Thyroid gland (tissue), 4 donors: ENCODE results near the gene GPC5. TPM values are rescaled to one million over a fixed set of nuclear protein-coding genes. Genes with fewer than 3 reads are reported as not detected.

Experiments used
- DNase-seq, 2 donors: peaks; one replicate each; pipeline ENCODE4 v3.0.0-alpha.2; 2019
- H3K27ac ChIP-seq, 3 donors: fragments of 200-600 bp; sonication (generic); 1 replicate in 2 of 3; 2 replicates in 1 of 3; pipeline ENCODE4 v1.5.1; 2016 to 2019; ENCODE audit warnings: mild to moderate bottlenecking in 1 of 3, moderate library complexity in 1 of 3
- H3K27me3 ChIP-seq: fragments of 200-600 bp; sonication (generic); one replicate; pipeline ENCODE4 v1.5.1; 2019
- H3K36me3 ChIP-seq, 2 donors: fragments of 200-600 bp; sonication (generic); one replicate each; pipeline ENCODE4 v1.5.1; 2016 to 2019
- H3K4me1 ChIP-seq, 2 donors: fragments of 200-600 bp; sonication (generic); one replicate each; pipeline ENCODE4 v1.5.1; 2017 to 2019
- H3K4me3 ChIP-seq, 3 donors: fragments of 200-600 bp; sonication (generic); replicated peaks in 1 of 3; 1 replicate in 2 of 3; 2 replicates in 1 of 3; pipeline ENCODE4 v1.5.1; 2016; ENCODE audit warnings: mild to moderate bottlenecking in 1 of 3
- H3K9me3 ChIP-seq: fragments of 200-600 bp; sonication (generic); one replicate; pipeline ENCODE4 v1.5.1; 2017
- CTCF ChIP-seq, 6 experiments: fragments of 200-600 bp in 3 of 6; fragments of 450-650 bp in 3 of 6; sonication (generic) in 3 of 6; IDR thresholded peaks; one replicate each; pipeline ENCODE4 v1.5.1; 2016 to 2019; ENCODE audit warnings: antibody characterized with exemption in 6 of 6, mild to moderate bottlenecking in 2 of 6, inconsistent platforms in 1 of 6, moderate library complexity in 1 of 6
- POLR2A ChIP-seq, 2 donors: fragments of 450-650 bp; IDR thresholded peaks; one replicate each; pipeline ENCODE4 v1.6.1; 2017; ENCODE audit warnings: antibody characterized with exemption in 2 of 2, mild to moderate bottlenecking in 2 of 2, moderate library complexity in 1 of 2
- WGBS, 2 donors: methylation state at CpG; one replicate each; pipeline ENCODE4 v1.1.5; 2017; 5-methylcytosine and 5-hydroxymethylcytosine counted together
- intact Hi-C: fragments of 100-400 bp; cut with DNase I; formaldehyde crosslinking; loops from one replicate; pipeline ENCODE4 v1.15.1; 2023
- total RNA-seq, 4 donors: library from RNA; depleted of rRNA; stranded (reverse); fragments of >200 nt; gene quantifications; one replicate each; pipeline ENCODE4 v1.2.3, GENCODE V29; 2016

GPC5 gene
- total RNA-seq, 4 donors from 2014 or later: 0.67 to 2.3 (median 1.3) TPM

- no peaks in the 10 kb centered on the region for H3K9me3 ChIP-seq
- H3K4me3 ChIP-seq: no peak overlapping the region
- H3K36me3 ChIP-seq: no peaks in the 10 kb centered on the region
- TF ChIP-seq CTCF (IDR thresholded peaks at IDR 0.05) (no peak), POLR2A (IDR thresholded peaks at IDR 0.05) (no peak)
- no peak overlapping the region for H3K27ac ChIP-seq
- H3K4me1 ChIP-seq: no peaks in the 10 kb centered on the region
- DNase-seq: no peak
- intact Hi-C loops: no loop called here
- H3K27me3 ChIP-seq: no peaks in the 10 kb centered on the region
Observed at GRCh38 chr13:92028695-92029094, 630.3 kb downstream of the GPC5 start.

GRCh38 chr13:92029641-92030040 is 631.2 kb downstream of the GPC5 start:
- H3K9me3 ChIP-seq: no peaks in the 10 kb centered on the region
- no peak overlapping the region for H3K4me3 ChIP-seq
- H3K27me3 ChIP-seq: no peaks in the 10 kb centered on the region
- TF ChIP-seq POLR2A (IDR thresholded peaks at IDR 0.05): no peak
- TF ChIP-seq CTCF (IDR thresholded peaks at IDR 0.05): no peak
- intact Hi-C loops: no loop called here
- H3K27ac ChIP-seq: no peak overlapping the region
- no peaks in the 10 kb centered on the region for H3K4me1 ChIP-seq
- DNase-seq: no peak
- 91 to 97% methylated on average over 4 of the region's 4 CpGs for whole genome bisulfite sequencing, 2 donors
- H3K36me3 ChIP-seq: no peaks in the 10 kb centered on the region

- intact Hi-C loops: no loop called here
Observed at GRCh38 chr13:92038905-92039304, 640.5 kb downstream of the GPC5 start.

GRCh38 chr13:92042522-92042921 is 644.1 kb downstream of the GPC5 start:
- H3K27ac ChIP-seq: no peak overlapping the region
- H3K27me3 ChIP-seq: no peaks in the 10 kb centered on the region
- no peak for TF ChIP-seq POLR2A (IDR thresholded peaks at IDR 0.05)
- TF ChIP-seq CTCF (IDR thresholded peaks at IDR 0.05): no peak
- 84 to 85% methylated on average over 4 of the region's 4 CpGs for WGBS, 2 donors
- intact Hi-C loops: no loop called here
- H3K9me3 ChIP-seq: no peaks in the 10 kb centered on the region
- no peak overlapping the region for H3K4me3 ChIP-seq
- no peaks in the 10 kb centered on the region for H3K36me3 ChIP-seq
- H3K4me1 ChIP-seq: no peaks in the 10 kb centered on the region
- DNase-seq: no peak

More at GRCh38 chr13:92038905-92039304, 640.5 kb downstream of the GPC5 start:
- H3K36me3 ChIP-seq: no peaks in the 10 kb centered on the region
- H3K27me3 ChIP-seq: no peaks in the 10 kb centered on the region
- DNase-seq: no peak
- TF ChIP-seq POLR2A (IDR thresholded peaks at IDR 0.05): no peak
- no peak for TF ChIP-seq CTCF (IDR thresholded peaks at IDR 0.05)
- WGBS, 2 donors: 78% methylated on average over 2 of the region's 2 CpGs
- no peaks in the 10 kb centered on the region for H3K9me3 ChIP-seq
- H3K4me1 ChIP-seq: no peaks in the 10 kb centered on the region
- H3K27ac ChIP-seq: no peak overlapping the region
- no peak overlapping the region for H3K4me3 ChIP-seq

GRCh38 chr13:92044351-92044750 is 645.9 kb downstream of the GPC5 start:
- TF ChIP-seq CTCF (IDR thresholded peaks at IDR 0.05): no peak
- TF ChIP-seq POLR2A (IDR thresholded peaks at IDR 0.05): no peak
- DNase-seq: no peak
- intact Hi-C loops: no loop called here
- H3K27me3 ChIP-seq: no peaks in the 10 kb centered on the region
- no peak overlapping the region for H3K27ac ChIP-seq
- no peak overlapping the region for H3K4me3 ChIP-seq
- 69 to 77% methylated on average over 3 of the region's 3 CpGs for WGBS, 2 donors
- no peaks in the 10 kb centered on the region for H3K4me1 ChIP-seq
- H3K36me3 ChIP-seq: no peaks in the 10 kb centered on the region
- H3K9me3 ChIP-seq: no peaks in the 10 kb centered on the region
